ENCODE data around the gene DTX3. TPM values are rescaled to one million over a fixed set of nuclear protein-coding genes. Genes with fewer than 3 reads are reported as not detected.

DTX3 gene
- total RNA-seq, 1 experiment from 2014 or later: 0.37 TPM

DNA sequence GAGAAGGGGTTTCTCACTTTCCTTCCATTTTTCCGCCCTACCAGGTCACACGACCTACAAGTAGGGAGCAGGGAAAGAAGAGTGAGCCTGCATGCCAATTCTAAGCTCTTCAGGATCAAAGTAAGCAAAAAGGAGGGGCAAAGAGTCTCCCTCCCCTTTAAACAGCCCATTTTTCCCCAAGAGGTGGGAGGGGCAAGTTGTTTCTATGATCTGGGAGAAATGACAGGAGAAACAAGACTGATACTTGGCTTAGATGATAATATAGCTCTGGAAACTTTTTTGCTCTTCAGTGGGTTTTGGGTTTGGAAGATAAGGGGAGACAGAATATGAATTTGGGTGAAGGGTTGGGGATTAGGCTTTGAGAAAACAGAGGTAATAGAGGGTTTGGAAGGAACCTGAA is 1.8 kb downstream of the DTX3 start:
- Histone ChIP-seq H3K4me2 (ENCODE audit: low read length) (no peak overlapping the region), H3K79me2 (ENCODE audit: insufficient read depth, low read length) (no peaks in the 10 kb centered on the region), H3K36me3 (ENCODE audit: control insufficient read depth in 1 of 2, insufficient read depth in 2 of 2, low read length in 2 of 2) (peaks cover 2 to 8% of the 10 kb centered on the region in 2 experiments; a peak in 2 of 4 replicates), H3K4me1 (ENCODE audit: control insufficient read depth in 1 of 2, insufficient read depth in 2 of 2, low read length in 2 of 2) (peaks cover 2 to 9% of the 10 kb centered on the region in 2 experiments; a peak in 2 of 4 replicates), H3K4me3 (replicated peaks in 1 of 2; ENCODE audit: low read depth in 1 of 2, low read length in 2 of 2) (no peak overlapping the region), H3K9me3 (ENCODE audit: control insufficient read depth in 1 of 2, insufficient read depth in 1 of 2, low read depth in 1 of 2, low read length in 2 of 2) (no peaks in the 10 kb centered on the region), H4K20me1 (ENCODE audit: insufficient read depth) (no peaks in the 10 kb centered on the region), H3K9me2 (ENCODE audit: insufficient read depth) (no peaks in the 10 kb centered on the region), H3K9ac (ENCODE audit: low read length) (no peak overlapping the region), H2AFZ (ENCODE audit: low read depth, low read length, poor library complexity, severe bottlenecking) (no peak overlapping the region), H3K27me3 (ENCODE audit: insufficient read depth, low read length) (no peaks in the 10 kb centered on the region), H3K27ac (ENCODE audit: low read depth, low read length) (no peak overlapping the region)
- ATAC-seq (no peak), DNase-seq (ENCODE audit: low read depth, low spot score) (no peak)
- RAD21 ChIA-PET (ENCODE audit: low non-redundant PET in 1 of 2, low total read pairs in 2 of 2, uncharacterized antibody in 2 of 2, unreplicated experiment in 2 of 2): no interaction called here
- CTCF ChIA-PET: interaction anchor here (1.1 kb wide), 1 partner anchor 57 kb away, joined by 3 read pairs; no protein-coding TSS in a partner anchor
- no TSS peak for BruUV-seq (replicated peaks)
- no peak for TF ChIP-seq EZH2 (IDR thresholded peaks at IDR 0.05)
- no peak for TF ChIP-seq FOSL1 (IDR thresholded peaks at IDR 0.05; ENCODE audit: low read depth)
- TF ChIP-seq POLR2A (IDR thresholded peaks at IDR 0.05; ENCODE audit: borderline replicate concordance, extremely low read depth, insufficient read depth, insufficient read length): no peak
- TF ChIP-seq ATF3 (IDR thresholded peaks at IDR 0.05): no peak
- TF ChIP-seq ELF1 (IDR thresholded peaks at IDR 0.05; ENCODE audit: borderline replicate concordance, low read depth): no peak
- TF ChIP-seq, protein P1, sequence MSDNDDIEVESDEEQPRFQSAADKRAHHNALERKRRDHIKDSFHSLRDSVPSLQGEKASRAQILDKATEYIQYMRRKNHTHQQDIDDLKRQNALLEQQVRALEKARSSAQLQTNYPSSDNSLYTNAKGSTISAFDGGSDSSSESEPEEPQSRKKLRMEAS (IDR thresholded peaks at IDR 0.05): no peak
- TF ChIP-seq, protein P2, sequence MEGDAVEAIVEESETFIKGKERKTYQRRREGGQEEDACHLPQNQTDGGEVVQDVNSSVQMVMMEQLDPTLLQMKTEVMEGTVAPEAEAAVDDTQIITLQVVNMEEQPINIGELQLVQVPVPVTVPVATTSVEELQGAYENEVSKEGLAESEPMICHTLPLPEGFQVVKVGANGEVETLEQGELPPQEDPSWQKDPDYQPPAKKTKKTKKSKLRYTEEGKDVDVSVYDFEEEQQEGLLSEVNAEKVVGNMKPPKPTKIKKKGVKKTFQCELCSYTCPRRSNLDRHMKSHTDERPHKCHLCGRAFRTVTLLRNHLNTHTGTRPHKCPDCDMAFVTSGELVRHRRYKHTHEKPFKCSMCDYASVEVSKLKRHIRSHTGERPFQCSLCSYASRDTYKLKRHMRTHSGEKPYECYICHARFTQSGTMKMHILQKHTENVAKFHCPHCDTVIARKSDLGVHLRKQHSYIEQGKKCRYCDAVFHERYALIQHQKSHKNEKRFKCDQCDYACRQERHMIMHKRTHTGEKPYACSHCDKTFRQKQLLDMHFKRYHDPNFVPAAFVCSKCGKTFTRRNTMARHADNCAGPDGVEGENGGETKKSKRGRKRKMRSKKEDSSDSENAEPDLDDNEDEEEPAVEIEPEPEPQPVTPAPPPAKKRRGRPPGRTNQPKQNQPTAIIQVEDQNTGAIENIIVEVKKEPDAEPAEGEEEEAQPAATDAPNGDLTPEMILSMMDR (IDR thresholded peaks at IDR 0.05 in 2 of 3, conservative IDR thresholded peaks at IDR 0.05 in 1 of 3; ENCODE audit: borderline replicate concordance in 1 of 3, insufficient read depth in 1 of 3, low read depth in 2 of 3, low read length in 2 of 3): no peak
- POLR2A ChIA-PET: no interaction called here
- intact Hi-C loops (cut with micrococcal nuclease): no loop called here

DNA sequence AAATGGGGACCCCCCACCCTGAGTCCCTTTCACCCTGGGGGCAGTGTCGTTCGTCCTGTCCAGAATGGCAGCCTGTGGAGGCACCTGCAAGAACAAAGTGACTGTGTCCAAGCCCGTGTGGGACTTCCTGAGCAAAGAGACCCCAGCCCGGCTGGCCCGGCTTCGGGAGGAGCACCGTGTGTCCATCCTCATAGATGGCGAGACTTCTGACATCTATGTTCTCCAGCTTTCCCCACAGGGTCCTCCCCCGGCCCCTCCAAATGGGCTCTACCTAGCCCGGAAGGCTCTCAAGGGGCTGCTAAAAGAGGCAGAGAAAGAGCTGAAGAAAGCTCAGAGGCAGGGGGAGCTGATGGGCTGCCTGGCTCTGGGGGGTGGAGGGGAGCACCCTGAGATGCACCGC is 2.2 kb downstream of the DTX3 start:
- no TSS peak for BruUV-seq (replicated peaks)
- no peaks in the 10 kb centered on the region for H3K9me3 ChIP-seq (ENCODE audit: control insufficient read depth in 1 of 2, insufficient read depth in 1 of 2, low read depth in 1 of 2, low read length in 2 of 2)
- H3K4me1 ChIP-seq (ENCODE audit: control insufficient read depth in 1 of 2, insufficient read depth in 2 of 2, low read length in 2 of 2): peaks cover 2 to 9% of the 10 kb centered on the region in 2 experiments; a peak in 2 of 4 replicates
- H3K4me2 ChIP-seq (ENCODE audit: low read length): no peak overlapping the region
- ChIA-PET RAD21 (ENCODE audit: low non-redundant PET in 1 of 2, low total read pairs in 2 of 2, uncharacterized antibody in 2 of 2, unreplicated experiment in 2 of 2) (no interaction called here), POLR2A (no interaction called here), CTCF (interaction anchor here (0.8 to 1.5 kb wide), 3 partner anchors 24 to 56 kb away, joined by 3 to 4 read pairs (median 3); no protein-coding TSS in a partner anchor)
- no peaks in the 10 kb centered on the region for H4K20me1 ChIP-seq (ENCODE audit: insufficient read depth)
- H3K36me3 ChIP-seq (ENCODE audit: control insufficient read depth in 1 of 2, insufficient read depth in 2 of 2, low read length in 2 of 2): peaks cover 2 to 5% of the 10 kb centered on the region in 2 experiments; a peak in 2 of 4 replicates
- no peak overlapping the region for H3K4me3 ChIP-seq (replicated peaks in 1 of 2; ENCODE audit: low read depth in 1 of 2, low read length in 2 of 2)
- H3K27ac ChIP-seq (ENCODE audit: low read depth, low read length): no peak overlapping the region
- no peak overlapping the region for H2AFZ ChIP-seq (ENCODE audit: low read depth, low read length, poor library complexity, severe bottlenecking)
- ATAC-seq: no peak
- no peaks in the 10 kb centered on the region for H3K9me2 ChIP-seq (ENCODE audit: insufficient read depth)
- no peak for DNase-seq (ENCODE audit: low read depth, low spot score)
- no peaks in the 10 kb centered on the region for H3K27me3 ChIP-seq (ENCODE audit: insufficient read depth, low read length)
- H3K79me2 ChIP-seq (ENCODE audit: insufficient read depth, low read length): no peaks in the 10 kb centered on the region
- intact Hi-C loops (cut with micrococcal nuclease): no loop called here
- no peak overlapping the region for H3K9ac ChIP-seq (ENCODE audit: low read length)
- TF ChIP-seq SIN3A (IDR thresholded peaks at IDR 0.05; ENCODE audit: low read depth): no peak
- TF ChIP-seq TCF7L2 (IDR thresholded peaks at IDR 0.05; ENCODE audit: borderline replicate concordance, extremely low read depth, insufficient read depth, insufficient read length): no peak
- no peak for TF ChIP-seq ATF3 (IDR thresholded peaks at IDR 0.05)
- TF ChIP-seq FOSL1 (IDR thresholded peaks at IDR 0.05; ENCODE audit: low read depth): no peak
- no peak for TF ChIP-seq SP1 (IDR thresholded peaks at IDR 0.05; ENCODE audit: low read depth)
- TF ChIP-seq, protein P2 (IDR thresholded peaks at IDR 0.05 in 2 of 3, conservative IDR thresholded peaks at IDR 0.05 in 1 of 3; ENCODE audit: borderline replicate concordance in 1 of 3, insufficient read depth in 1 of 3, low read depth in 2 of 3, low read length in 2 of 3): no peak
- TF ChIP-seq EGR1 (IDR thresholded peaks at IDR 0.05; ENCODE audit: low read depth): no peak
- TF ChIP-seq EZH2phosphoT487 (IDR thresholded peaks at IDR 0.05; ENCODE audit: borderline replicate concordance): no peak
- no peak for TF ChIP-seq ZNF274 (IDR thresholded peaks at IDR 0.05; ENCODE audit: low read depth, low read length)

Measured in HCT116 (cell line).